Epithelial cell of proximal tubule (primary cell): ENCODE data around the gene DENND2A. TPM values are rescaled to one million over a fixed set of nuclear protein-coding genes. Genes with fewer than 3 reads are reported as not detected.

Experiments
- DNase-seq: peaks from one replicate; pipeline ENCODE4 v3.0.0-alpha.2; 2011; ENCODE audit warnings: low read depth
- H3K4me3 ChIP-seq: 2 replicates; pipeline ENCODE4 v1.5.1; 2011; ENCODE audit warnings: low read depth, mild to moderate bottlenecking, low read length
- total RNA-seq: library from RNA; depleted of rRNA; stranded (reverse); fragments of >200 nt; gene quantifications from 2 replicates; pipeline ENCODE4 v1.2.3, GENCODE V29; 2015
- TF ChIP-seq, protein P1 (sequence below): conservative IDR thresholded peaks from 2 replicates; pipeline ENCODE4 v1.5.1; 2012; ENCODE audit warnings: low read depth, mild to moderate bottlenecking, low read length

The DENND2A gene
- total RNA-seq, 1 donor from 2014 or later, result 27.6 TPM

- no peak overlapping the region for H3K4me3 ChIP-seq
- TF ChIP-seq, protein P1, sequence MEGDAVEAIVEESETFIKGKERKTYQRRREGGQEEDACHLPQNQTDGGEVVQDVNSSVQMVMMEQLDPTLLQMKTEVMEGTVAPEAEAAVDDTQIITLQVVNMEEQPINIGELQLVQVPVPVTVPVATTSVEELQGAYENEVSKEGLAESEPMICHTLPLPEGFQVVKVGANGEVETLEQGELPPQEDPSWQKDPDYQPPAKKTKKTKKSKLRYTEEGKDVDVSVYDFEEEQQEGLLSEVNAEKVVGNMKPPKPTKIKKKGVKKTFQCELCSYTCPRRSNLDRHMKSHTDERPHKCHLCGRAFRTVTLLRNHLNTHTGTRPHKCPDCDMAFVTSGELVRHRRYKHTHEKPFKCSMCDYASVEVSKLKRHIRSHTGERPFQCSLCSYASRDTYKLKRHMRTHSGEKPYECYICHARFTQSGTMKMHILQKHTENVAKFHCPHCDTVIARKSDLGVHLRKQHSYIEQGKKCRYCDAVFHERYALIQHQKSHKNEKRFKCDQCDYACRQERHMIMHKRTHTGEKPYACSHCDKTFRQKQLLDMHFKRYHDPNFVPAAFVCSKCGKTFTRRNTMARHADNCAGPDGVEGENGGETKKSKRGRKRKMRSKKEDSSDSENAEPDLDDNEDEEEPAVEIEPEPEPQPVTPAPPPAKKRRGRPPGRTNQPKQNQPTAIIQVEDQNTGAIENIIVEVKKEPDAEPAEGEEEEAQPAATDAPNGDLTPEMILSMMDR, result no peak
- DNase-seq, result no peak
Observed at GRCh38 chr7:140607441-140607989, 33.1 kb downstream of the DENND2A start.

GRCh38 chr7:140605337-140605736 lies 35.3 kb downstream of the DENND2A start:
- no peak for DNase-seq
- TF ChIP-seq, protein P1, result no peak
- no peak overlapping the region for H3K4me3 ChIP-seq

DNA sequence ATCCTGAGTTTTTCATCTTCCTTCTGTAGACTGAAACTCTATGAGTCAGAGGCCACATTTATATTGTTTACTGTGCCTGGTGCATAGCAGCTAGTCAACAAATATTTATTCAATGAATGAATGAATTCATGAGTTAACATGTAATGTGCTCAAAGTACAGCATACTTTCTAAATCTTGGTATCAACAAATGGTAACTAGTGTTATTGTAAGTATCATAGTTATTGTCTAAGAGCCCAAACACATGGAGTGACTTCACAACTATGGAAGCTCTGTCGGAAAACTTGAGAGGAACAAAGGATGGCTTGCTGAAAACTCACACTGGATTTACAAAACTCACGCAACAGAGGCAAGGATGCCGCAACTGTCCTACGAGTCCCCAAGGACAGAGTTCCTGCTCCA lies 35.9 kb downstream of the DENND2A start:
- DNase-seq, result no peak
- TF ChIP-seq, protein P1, result no peak
- no peak overlapping the region for H3K4me3 ChIP-seq

DNA sequence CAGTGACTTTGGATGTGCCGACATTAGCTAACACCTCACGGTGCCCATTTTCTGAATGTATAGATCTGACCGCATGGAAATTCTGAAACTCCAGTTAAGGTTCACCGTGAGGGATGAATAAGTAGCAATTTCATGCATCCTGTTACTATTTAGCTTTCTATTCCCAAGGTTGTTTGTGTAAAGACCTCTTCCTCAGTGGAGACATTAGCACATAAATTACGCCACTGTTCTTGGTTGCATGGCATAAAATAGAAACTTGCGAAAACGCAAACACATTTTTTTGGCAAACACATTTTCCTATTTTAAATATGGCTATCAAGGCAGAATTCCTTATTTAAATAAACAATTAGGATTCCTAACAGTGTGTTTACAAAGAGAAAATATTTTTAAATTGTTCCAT lies 36.5 kb downstream of the DENND2A start:
- DNase-seq, result no peak
- H3K4me3 ChIP-seq, result no peak overlapping the region

DNA sequence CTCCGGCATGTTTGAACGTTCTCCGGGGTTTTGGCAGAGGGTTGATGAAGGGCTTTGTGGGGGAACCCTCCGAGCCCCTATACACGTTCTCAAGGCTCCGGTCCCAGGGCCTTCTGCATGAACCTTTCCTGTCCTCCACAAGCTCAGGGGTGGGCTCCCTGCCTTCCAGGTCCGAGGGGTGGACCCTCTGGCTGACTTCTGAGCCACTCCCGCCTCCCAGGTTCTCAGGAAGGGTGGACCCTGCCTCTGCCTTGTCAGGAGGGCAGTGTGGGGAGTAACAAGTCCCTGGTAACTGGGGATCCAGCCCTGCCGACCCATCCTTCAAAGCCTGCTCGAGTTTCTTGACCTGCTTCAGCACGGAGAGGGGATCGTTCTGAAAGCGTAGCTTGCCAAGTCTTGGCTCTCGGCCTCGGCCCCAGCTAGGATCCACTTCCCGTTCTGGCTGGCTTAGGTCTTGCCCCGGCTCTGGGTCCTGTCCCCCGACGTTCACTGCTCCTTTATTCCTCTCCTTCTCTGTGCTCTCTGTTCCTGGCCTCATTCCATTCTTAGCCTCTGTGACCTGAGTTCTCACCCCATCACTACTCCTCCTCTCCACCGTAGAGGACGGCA lies 38.9 kb downstream of the DENND2A start:
- no peak for DNase-seq
- H3K4me3 ChIP-seq, result no peak overlapping the region
- TF ChIP-seq, protein P1, result no peak

More for the DNA sequence above, 36.5 kb downstream of the DENND2A start:
- TF ChIP-seq, protein P1, result no peak

GRCh38 chr7:140600341-140600740 lies 40.3 kb downstream of the DENND2A start:
- H3K4me3 ChIP-seq, result no peak overlapping the region
- TF ChIP-seq, protein P1, result no peak
- no peak for DNase-seq

- TF ChIP-seq, protein P1, result no peak
- DNase-seq, result no peak
- H3K4me3 ChIP-seq, result no peak overlapping the region
Observed at GRCh38 chr7:140597428-140597949, 43.1 kb downstream of the DENND2A start.
